Activated CD8-positive, alpha-beta memory T cell treated with anti-CD3 and anti-CD28 coated beads, Interleukin-2, amount 50 U/mL, for 24 hours (primary cell): ENCODE data around the gene WNT7A.

Source experiments
- DNase-seq: peaks from one replicate; pipeline ENCODE4 v3.0.0-alpha.2; 2020; ENCODE audit errors: extremely low read depth

WNT7A gene

DNA sequence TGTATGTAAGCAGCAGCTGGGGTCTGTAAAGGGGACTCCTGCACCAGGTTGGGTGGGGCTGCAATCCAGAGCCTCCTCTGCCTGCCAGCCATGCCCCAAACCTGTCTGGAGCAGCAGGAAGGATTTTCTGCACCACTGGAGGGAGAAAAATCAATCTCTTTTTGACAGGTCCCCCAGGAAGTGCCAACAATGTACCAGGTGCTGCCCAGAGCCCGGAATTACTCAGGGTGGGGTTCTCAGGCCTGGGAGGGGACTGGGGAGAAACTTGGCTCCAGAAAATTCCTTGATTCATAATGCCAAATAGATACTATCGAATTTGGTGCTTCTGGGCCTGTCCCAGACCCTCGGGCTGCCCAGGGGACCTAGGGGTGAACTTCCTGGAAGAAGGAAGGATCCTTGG, 52.6 kb downstream of the WNT7A start:
- DNase-seq, result no peak

GRCh38 chr3:13826672-13827071, 53.2 kb downstream of the WNT7A start:
- no peak for DNase-seq

- no peak for DNase-seq
Measured at GRCh38 chr3:13825821-13826220, 54.0 kb downstream of the WNT7A start.

GRCh38 chr3:13825311-13825579, 54.6 kb downstream of the WNT7A start:
- DNase-seq, result no peak

GRCh38 chr3:13824521-13825310, 55.2 kb downstream of the WNT7A start:
- no peak for DNase-seq

DNA sequence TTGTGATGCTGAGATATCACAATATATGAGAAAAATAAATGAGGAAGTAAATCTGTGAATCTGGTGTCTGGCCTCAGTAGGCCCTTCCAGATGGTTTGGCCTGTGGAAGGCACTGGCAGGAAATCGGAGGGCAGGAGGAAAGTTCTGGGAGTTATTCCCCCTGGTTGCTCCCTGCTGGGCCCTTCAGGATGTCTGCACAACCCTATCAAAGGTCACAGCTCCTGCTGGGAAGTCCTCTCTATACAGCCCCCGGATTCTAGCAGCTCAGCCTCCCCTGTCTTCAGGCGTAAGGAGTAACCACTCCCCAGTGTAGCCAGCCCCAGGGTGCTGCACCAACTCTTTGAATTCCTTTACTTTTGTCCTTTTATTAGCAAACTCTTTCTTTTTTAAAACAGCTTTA, 56.2 kb downstream of the WNT7A start:
- DNase-seq, result no peak

DNA sequence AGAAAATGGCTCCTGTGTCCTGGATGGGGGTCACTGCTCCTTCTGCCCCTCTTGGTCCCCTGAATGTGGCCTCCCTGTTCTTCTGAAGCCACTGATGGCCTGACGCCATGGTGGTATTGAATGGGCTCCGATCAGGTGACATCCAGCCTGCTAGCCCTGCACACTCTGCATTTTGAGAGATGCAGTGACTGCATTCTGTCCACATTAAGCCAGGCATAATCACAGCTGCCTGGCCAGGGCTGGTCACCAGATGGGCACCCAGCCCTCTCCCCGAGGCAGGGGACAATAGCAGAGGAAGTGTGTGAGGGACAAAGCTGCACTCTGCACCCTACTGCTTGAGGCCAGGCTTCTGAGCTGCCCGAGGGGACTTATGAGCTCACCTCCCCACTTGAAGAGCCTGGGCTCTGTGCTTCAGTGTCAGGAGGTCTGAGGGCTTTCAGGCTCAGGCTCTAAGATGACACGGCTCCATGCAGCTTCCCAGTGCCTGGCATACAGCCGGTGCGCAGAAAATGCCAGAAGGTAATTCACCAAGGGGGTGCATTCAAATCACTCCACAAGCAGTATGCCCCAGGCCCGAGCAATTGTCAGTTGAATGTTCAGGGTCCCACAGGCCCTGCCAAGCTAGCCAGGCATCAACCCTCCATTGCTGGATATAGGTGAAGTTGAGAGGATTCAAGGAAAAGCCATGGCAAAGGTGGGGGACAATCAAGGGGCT, 56.8 kb downstream of the WNT7A start:
- DNase-seq, result no peak

DNA sequence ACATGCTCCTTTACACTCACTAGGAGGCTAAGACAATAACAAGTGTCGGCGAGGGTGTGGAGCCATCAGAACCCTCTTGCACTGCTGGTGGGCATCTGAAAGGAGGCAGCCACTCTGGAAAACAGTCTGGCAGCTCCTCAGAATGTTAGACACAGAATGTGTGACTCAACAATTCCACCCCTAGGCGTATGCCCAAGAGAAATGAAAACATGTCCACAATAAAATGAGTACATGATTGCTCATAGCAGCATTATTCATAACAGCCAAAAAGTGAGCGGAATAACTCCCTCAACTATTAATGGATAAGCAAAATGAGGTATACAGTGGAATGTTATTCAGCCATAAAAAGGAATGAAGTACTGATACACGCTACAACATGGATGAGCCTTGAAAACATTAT, 57.8 kb downstream of the WNT7A start:
- DNase-seq, result no peak

- no peak for DNase-seq
Measured at GRCh38 chr3:13821126-13821525, 58.7 kb downstream of the WNT7A start.

DNA sequence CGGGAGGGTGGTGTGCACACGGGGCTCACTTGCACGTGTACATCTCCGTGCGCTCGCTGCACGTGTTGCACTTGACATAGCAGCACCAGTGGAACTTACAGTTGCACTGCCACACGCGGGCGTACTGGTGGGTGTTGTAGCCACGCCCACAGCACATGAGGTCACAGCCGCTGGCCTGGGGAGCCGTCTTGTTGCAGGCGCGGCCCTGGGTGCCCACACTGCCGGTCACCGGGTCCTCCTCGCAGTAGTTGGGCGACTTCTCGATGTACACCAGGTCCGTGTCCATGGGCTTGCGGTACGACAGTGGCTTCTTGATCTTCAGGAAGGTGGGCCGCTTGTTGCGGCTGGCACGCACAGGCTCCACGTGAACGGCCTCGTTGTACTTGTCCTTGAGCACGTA, 61.0 kb downstream of the WNT7A start:
- DNase-seq, result no peak

GRCh38 chr3:13815088-13815683, 64.7 kb downstream of the WNT7A start:
- DNase-seq, result no peak

- DNase-seq, result no peak
Measured at GRCh38 chr3:13812034-13812471, 67.8 kb downstream of the WNT7A start.

DNA sequence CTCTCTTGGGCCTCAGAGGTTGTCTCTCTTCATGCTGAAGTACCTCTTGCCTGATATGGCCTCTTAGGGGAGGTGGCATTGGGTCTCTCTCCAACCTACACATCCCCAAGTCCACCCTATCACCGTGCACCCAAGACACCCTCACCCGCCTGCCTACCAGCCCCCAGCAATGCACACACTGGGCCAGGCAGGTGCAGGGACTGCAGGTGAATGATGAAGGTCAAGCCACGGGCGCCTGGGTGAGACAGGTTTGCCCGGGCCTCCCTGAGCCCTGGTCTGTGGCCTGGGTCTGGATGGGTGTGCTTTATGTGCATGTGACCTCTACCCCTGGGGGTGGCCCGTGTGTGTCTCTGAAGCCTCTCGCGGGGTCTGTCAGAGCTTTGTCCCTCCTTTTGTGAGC, 68.3 kb downstream of the WNT7A start:
- no peak for DNase-seq

- no peak for DNase-seq
Measured at GRCh38 chr3:13808550-13808949, 71.3 kb downstream of the WNT7A start.

GRCh38 chr3:13801361-13802204, 78.3 kb downstream of the WNT7A start:
- no peak for DNase-seq

GRCh38 chr3:13800064-13800463, 79.8 kb downstream of the WNT7A start:
- no peak for DNase-seq

- DNase-seq, result no peak
Measured at GRCh38 chr3:13798401-13798800, 81.5 kb downstream of the WNT7A start.

DNA sequence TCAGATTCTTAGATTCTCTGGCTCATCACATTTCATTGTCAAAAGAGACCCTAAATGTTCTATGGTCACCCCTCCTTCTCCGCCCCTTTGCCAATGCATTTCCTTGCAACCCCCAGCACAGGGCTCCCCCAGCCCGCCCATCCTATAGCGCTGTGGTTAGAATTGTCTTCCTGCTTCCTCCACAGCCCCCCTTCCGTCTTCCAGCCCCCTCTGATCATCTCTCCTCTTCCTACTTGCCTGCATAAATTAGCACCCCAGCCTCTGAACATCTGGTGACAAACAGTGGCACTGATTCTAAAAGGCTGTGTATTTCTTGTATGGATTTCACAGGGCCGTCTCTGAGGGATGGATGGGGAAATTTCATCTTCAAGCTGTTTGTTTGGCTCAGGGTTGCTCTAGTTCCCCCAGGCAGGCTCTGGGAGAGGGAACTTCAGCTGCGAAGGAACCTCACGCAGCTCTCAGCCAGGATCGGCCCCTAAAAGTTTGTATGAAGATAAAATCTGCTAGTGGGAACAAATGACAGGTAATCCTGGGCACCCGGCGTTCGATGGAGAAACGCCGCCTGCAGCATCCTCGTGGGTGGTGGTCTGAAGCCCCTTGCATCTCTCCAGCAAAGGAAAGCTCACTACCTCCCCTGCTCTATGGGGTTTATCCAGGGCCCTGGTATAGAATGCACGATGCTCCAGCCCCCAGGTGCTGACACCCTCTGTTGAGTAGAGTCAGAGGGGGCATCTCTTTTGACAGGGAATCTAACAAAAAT, 83.0 kb downstream of the WNT7A start:
- no peak for DNase-seq

DNA sequence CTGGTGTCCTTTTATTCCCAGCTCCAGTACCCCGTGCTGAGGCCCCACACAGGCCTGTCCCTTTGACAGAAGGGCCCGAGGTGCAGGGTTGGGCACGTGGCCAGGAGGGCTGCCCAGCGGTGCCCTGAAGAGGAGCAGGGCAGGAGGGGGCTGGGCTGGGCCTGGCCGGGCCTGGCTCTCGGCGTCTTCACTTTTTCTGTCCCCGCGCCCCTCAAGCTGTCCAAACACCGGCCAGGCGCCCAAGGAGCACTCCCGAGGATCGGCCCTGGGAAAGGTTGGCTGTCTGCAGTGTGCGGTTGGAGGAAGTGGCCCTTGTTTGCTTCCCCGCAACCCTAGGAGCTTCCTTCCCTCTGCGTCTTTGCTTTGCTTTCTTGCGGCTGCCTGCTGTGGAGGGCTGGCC, 84.1 kb downstream of the WNT7A start:
- no peak for DNase-seq

- no peak for DNase-seq
Measured at GRCh38 chr3:13794322-13794721, 85.5 kb downstream of the WNT7A start.

- DNase-seq, result no peak
Measured at GRCh38 chr3:13793451-13793850, 86.4 kb downstream of the WNT7A start.
